Heart left ventricle (tissue), 13 donors: ENCODE data around the gene ALG1.
"Not testable (repeated sequence)": the region's sequence is repeated elsewhere in the genome, so short reads cannot be mapped to it uniquely, and the experiment has no call there.

Source experiments
- CTCF ChIP-seq, 12 donors: fragments of 200-600 bp; sonication (generic) in 4 of 12; IDR thresholded peaks; one replicate each; pipeline versions ENCODE4 v1.5.0 to v1.8.0; 2018 to 2022; ENCODE audit warnings: antibody characterized with exemption in 12 of 12, mild to moderate bottlenecking in 5 of 12
- POLR2A ChIP-seq, 2 donors: fragments of 450-650 bp; IDR thresholded peaks; one replicate each; pipeline ENCODE4 v1.6.1; 2017; ENCODE audit warnings: antibody characterized with exemption in 2 of 2, mild to moderate bottlenecking in 2 of 2, moderate library complexity in 2 of 2
- donor health status: ischemic (EF 13 %, LVEDD 7.1; RV severe dilation, severe dysfunction).
- donor health status: DM: no; HTN: yes; CAD: no.
- donor health status: DM: no; HTN: no; CAD: no.
- donor health status: ischemic (EF 25% LVEDD 6.9; RV normal size, moderate dysfunction).
- donor health status: ischemic (EF 25% LVEDD 5.7; RV mildly dilated, moderate dysfunction).
- donor health status: ischemic (EF 35%, LVEDD 5.7; RV mildly dilated, moderate dysfunction).
- donor health status: nonischemic (EF 11% LVEDD 7.7; RV severe dilation, severe dysfunction).
- donor health status: DM: yes; HTN: yes; CAD: no.
- donor health status: PGD.
- donor health status: ischemic (EF 29% LVEDD 5.4; RV normal size, mild dysfunction).
- donor health status: nonischemic (EF 23%, LVEDD 6.1; RV moderate dilation, normal function).

GRCh38 chr16:5089911-5090555, 18.4 kb downstream of the ALG1 start:
- TF ChIP-seq CTCF, POLR2A (IDR thresholded peaks at IDR 0.05): not testable (repeated sequence)
